GM12872 (cell line): ENCODE data around the gene VWA2.

Source experiments
- TF ChIP-seq, protein P1 (sequence below): IDR thresholded peaks from 3 replicates; pipeline ENCODE4 v1.5.1; 2011; ENCODE audit warnings: low read depth, mild to moderate bottlenecking, low read length, moderate library complexity; ENCODE audit not compliant: insufficient read depth

VWA2 gene

DNA sequence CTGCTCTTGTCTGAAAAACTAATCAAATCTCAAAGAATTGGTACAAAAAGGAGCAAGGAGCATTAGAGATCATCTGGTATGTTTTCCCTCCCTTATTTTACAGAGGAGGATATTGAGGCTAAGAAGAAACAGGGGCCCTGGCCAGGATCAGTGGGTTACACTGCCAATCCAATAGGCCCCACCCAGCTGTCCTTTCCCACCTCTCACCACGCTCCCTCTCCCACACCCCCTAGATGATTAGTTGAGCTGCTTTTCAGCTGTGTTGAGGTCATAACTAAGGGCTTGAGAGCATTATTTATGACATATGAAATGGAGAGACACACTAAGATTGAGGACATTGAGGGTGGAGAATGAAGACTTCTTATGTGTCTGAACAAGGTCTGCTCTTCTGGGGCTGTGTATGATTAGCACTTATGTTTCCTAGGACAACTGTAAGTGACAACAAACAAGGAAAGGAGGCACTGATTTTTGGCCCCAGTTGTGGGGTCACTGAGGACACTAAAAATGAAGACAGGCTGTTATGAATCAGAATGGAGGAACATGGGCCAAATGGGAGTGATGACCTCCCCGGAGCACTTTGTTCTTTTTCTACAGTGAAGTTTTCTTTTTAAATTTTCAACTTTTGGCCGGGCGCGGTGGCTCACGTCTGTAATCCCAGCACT lies 26.5 kb downstream of the VWA2 start:
- TF ChIP-seq, protein P1, sequence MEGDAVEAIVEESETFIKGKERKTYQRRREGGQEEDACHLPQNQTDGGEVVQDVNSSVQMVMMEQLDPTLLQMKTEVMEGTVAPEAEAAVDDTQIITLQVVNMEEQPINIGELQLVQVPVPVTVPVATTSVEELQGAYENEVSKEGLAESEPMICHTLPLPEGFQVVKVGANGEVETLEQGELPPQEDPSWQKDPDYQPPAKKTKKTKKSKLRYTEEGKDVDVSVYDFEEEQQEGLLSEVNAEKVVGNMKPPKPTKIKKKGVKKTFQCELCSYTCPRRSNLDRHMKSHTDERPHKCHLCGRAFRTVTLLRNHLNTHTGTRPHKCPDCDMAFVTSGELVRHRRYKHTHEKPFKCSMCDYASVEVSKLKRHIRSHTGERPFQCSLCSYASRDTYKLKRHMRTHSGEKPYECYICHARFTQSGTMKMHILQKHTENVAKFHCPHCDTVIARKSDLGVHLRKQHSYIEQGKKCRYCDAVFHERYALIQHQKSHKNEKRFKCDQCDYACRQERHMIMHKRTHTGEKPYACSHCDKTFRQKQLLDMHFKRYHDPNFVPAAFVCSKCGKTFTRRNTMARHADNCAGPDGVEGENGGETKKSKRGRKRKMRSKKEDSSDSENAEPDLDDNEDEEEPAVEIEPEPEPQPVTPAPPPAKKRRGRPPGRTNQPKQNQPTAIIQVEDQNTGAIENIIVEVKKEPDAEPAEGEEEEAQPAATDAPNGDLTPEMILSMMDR, result no peak

DNA sequence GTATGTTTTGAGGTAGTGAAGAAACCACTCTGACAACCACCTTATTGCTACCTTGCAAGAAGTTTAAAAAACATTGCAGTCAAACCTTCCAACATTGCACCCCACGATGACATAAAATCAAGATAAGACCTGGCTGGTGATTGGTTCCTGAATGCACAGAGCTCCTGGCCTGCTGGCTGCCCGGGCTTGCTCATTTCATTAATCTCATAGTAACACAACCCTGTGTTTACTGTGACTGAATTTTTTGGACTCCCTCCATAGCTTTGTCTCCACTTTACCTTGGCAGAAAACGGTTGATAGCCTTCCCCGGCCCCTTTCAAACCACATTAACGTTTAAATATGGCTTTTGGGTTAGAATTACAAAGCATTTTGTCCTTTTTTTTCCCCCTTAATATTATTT lies 27.5 kb downstream of the VWA2 start:
- TF ChIP-seq, protein P1, result no peak

DNA sequence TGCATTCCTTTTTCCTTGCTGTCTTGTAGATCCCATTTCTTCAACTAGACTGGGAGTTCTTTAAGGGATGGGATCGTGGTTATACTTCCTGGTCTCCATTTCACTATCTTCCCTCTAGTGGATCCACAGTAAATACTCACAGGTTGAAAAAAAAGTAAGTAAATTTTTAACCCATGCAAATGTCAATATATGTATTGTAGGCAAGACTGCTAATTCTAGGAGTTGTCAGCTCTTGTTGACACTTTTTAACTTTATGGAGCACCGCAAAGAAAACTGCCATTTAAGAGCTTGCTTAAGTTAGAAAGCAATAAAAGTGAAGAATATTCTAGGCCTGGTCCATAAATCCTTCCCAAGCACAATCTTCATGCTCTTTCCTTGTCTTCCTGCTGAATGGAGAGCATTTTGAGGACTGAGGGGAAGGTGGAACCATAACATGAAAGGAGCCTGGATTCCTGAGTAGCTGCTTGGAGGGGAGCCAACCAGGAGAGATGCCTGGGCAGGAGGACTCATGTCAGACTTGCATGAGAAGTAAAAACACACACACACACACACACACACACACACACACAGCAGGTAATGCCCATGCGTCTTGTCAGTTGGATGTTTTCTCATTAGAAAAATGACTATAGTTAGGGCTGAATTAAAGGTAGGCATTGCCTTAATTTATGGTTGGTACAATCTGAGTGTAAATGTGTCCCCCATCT lies 32.2 kb downstream of the VWA2 start:
- TF ChIP-seq, protein P1, result no peak

DNA sequence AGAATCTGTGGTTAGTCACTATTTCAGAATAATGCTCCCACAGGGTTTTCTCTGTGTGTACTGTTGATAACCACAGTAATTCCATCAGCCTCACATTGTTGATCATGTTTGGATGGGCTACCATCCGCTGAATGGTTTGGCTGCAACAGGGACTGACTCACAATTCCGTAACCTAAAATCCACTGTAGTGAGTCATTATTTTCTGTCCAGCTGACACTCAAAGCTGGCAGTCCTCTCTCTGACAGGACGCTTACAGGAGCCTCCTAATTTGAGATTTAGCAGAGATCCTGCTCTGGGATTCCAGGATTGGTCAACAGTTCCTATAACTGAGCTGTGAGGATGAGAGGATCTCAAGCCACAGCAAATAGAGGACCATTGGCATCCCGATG lies 32.7 kb downstream of the VWA2 start:
- TF ChIP-seq, protein P1, result no peak

DNA sequence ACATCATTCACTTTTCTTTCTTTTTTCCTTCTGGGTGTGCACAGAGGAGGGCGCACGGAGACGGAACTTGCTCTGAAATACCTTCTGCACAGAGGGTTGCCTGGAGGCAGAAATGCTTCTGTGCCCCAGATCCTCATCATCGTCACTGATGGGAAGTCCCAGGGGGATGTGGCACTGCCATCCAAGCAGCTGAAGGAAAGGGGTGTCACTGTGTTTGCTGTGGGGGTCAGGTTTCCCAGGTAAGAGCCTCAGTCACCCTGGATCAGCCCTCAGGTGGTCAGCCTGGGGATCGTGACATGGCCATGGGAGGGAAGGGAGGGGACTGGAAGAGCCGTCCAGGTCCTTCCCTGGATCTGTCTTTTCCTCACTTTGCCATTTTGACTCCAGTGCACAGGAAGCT lies 33.6 kb downstream of the VWA2 start:
- TF ChIP-seq, protein P1, result no peak

DNA sequence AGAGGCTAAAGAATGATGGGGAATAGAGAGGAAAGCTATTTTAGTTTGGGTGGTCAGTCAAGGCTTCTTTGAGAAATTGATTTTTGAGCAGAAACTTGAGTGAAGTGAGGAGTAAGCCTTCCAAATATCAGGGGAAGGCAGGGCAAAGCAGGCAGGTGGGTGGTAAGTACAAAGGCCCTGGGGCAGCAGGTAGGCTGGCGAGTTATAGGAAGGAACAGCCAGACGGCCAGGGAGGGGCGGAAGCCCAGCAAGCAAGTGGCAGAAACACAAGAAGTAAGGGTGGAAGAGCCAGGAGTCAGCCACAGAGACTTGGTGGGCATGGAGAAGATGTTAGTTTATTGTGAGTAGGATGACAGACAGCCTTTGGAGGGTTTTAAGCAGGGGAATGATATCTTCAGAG lies 34.9 kb downstream of the VWA2 start:
- TF ChIP-seq, protein P1, result no peak

DNA sequence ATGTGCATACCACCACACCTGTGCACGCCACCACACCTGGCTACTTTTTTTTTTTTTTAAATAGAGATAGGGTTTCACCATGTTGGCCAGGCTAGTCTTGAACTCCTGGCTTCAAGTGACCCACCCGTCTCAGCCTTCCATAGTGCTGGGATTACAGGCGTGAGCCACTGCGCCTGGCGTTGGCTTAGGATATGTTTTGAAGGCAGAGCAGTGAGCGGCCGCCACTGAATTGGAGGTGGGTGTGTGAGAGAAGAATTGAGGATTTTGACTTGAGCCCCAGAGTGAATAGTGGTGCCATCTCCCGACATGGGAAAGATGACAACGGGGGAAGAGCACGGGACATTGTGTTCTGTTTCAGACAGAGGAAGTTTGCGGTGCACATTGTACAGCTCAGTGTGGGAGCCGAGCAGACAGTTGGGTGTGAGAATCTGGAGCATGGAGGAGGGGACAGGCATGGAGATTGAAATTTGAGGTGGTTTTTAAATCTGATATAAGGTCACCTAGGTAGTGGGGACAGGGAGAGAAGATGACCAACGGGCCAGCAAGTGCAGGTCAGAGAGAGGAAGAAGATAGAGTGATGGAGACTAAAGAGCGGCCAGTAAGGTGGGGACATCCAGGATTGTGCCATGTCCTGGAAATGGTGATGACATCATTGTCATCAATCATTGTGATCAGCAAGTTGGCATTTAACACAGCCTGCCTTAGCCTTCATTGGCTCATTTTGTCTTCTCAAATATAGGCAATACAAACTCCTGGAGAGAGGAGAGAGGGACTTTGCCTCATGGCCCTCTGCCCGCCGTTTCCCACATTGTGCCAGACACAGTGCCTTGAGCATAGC lies 35.8 kb downstream of the VWA2 start:
- TF ChIP-seq, protein P1, result no peak
